Measurements from ENCODE around the gene TSPAN12.
A peak's percentile ranks its signal among the peaks of the same experiment; 100 is the strongest.

The TSPAN12 gene

DNA sequence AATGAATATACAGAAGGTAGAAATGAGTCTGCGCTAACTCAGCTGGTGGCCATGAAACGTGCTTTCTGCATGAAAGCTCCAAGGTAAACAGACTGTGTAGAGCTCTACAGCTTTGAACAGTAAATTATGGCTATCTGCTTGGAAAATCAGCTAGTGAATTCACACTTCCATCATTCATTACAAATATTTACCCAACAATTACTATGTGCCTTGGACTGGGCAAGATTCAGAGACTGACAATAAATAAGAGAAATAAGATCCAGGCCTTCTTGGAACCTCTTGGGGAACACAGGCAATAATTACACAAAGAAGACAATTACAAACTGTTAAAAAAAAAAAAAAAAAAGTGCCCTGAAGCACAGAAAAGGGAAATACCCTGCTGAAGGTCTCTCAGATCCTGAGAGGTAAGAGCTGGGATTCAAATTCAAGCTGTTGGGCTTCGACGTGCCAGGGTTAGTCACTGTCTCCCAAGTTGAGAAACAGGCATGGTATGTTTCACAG lies 15.8 kb downstream of the TSPAN12 start (continued):
- no peak for TF ChIP-seq ZNF48 (tag by site-specific recombination; IDR thresholded peaks at IDR 0.05)
- TF ChIP-seq, protein P1, sequence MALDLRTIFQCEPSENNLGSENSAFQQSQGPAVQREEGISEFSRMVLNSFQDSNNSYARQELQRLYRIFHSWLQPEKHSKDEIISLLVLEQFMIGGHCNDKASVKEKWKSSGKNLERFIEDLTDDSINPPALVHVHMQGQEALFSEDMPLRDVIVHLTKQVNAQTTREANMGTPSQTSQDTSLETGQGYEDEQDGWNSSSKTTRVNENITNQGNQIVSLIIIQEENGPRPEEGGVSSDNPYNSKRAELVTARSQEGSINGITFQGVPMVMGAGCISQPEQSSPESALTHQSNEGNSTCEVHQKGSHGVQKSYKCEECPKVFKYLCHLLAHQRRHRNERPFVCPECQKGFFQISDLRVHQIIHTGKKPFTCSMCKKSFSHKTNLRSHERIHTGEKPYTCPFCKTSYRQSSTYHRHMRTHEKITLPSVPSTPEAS (tag by site-specific recombination; IDR thresholded peaks at IDR 0.05), result no peak
- TF ChIP-seq ZSCAN23 (tag by site-specific recombination; IDR thresholded peaks at IDR 0.05), result peak; percentile 95
- TF ChIP-seq ZBTB8A (tag by site-specific recombination; IDR thresholded peaks at IDR 0.05), result peak; percentile 72
- TF ChIP-seq, protein P2, sequence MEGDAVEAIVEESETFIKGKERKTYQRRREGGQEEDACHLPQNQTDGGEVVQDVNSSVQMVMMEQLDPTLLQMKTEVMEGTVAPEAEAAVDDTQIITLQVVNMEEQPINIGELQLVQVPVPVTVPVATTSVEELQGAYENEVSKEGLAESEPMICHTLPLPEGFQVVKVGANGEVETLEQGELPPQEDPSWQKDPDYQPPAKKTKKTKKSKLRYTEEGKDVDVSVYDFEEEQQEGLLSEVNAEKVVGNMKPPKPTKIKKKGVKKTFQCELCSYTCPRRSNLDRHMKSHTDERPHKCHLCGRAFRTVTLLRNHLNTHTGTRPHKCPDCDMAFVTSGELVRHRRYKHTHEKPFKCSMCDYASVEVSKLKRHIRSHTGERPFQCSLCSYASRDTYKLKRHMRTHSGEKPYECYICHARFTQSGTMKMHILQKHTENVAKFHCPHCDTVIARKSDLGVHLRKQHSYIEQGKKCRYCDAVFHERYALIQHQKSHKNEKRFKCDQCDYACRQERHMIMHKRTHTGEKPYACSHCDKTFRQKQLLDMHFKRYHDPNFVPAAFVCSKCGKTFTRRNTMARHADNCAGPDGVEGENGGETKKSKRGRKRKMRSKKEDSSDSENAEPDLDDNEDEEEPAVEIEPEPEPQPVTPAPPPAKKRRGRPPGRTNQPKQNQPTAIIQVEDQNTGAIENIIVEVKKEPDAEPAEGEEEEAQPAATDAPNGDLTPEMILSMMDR (tag by site-specific recombination; IDR thresholded peaks at IDR 0.05), result no peak
- TF ChIP-seq GLI4 (tag by site-specific recombination; IDR thresholded peaks at IDR 0.05), result no peak
- peak; percentile 77 for TF ChIP-seq ZEB2 (tag by site-specific recombination; IDR thresholded peaks at IDR 0.05)
- no peak for TF ChIP-seq SP3 (tag by site-specific recombination; IDR thresholded peaks at IDR 0.05)
- no peak for TF ChIP-seq ZNF433 (tag by site-specific recombination; IDR thresholded peaks at IDR 0.05; ENCODE audit: low read depth)
- TF ChIP-seq, protein P3, sequence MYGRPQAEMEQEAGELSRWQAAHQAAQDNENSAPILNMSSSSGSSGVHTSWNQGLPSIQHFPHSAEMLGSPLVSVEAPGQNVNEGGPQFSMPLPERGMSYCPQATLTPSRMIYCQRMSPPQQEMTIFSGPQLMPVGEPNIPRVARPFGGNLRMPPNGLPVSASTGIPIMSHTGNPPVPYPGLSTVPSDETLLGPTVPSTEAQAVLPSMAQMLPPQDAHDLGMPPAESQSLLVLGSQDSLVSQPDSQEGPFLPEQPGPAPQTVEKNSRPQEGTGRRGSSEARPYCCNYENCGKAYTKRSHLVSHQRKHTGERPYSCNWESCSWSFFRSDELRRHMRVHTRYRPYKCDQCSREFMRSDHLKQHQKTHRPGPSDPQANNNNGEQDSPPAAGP (tag by site-specific recombination; IDR thresholded peaks at IDR 0.05), result no peak
- TF ChIP-seq MZF1 (tag by site-specific recombination; IDR thresholded peaks at IDR 0.05; ENCODE audit: borderline replicate concordance), result peak; percentile 64
- peak; percentile 79 for TF ChIP-seq ZNF121 (tag by site-specific recombination; IDR thresholded peaks at IDR 0.05)
- TF ChIP-seq ZNF561 (tag by site-specific recombination; IDR thresholded peaks at IDR 0.05; ENCODE audit: borderline replicate concordance), result peak; percentile 74; the same call in 1 of the 2 replicates
- TF ChIP-seq ZNF747 (tag by site-specific recombination; IDR thresholded peaks at IDR 0.05), result no peak
- TF ChIP-seq, protein P4, sequence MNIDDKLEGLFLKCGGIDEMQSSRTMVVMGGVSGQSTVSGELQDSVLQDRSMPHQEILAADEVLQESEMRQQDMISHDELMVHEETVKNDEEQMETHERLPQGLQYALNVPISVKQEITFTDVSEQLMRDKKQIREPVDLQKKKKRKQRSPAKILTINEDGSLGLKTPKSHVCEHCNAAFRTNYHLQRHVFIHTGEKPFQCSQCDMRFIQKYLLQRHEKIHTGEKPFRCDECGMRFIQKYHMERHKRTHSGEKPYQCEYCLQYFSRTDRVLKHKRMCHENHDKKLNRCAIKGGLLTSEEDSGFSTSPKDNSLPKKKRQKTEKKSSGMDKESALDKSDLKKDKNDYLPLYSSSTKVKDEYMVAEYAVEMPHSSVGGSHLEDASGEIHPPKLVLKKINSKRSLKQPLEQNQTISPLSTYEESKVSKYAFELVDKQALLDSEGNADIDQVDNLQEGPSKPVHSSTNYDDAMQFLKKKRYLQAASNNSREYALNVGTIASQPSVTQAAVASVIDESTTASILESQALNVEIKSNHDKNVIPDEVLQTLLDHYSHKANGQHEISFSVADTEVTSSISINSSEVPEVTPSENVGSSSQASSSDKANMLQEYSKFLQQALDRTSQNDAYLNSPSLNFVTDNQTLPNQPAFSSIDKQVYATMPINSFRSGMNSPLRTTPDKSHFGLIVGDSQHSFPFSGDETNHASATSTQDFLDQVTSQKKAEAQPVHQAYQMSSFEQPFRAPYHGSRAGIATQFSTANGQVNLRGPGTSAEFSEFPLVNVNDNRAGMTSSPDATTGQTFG (tag by site-specific recombination; IDR thresholded peaks at IDR 0.05; ENCODE audit: borderline replicate concordance), result no peak
- TF ChIP-seq, protein P5, sequence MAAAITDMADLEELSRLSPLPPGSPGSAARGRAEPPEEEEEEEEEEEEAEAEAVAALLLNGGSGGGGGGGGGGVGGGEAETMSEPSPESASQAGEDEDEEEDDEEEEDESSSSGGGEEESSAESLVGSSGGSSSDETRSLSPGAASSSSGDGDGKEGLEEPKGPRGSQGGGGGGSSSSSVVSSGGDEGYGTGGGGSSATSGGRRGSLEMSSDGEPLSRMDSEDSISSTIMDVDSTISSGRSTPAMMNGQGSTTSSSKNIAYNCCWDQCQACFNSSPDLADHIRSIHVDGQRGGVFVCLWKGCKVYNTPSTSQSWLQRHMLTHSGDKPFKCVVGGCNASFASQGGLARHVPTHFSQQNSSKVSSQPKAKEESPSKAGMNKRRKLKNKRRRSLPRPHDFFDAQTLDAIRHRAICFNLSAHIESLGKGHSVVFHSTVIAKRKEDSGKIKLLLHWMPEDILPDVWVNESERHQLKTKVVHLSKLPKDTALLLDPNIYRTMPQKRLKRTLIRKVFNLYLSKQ (tag by site-specific recombination; IDR thresholded peaks at IDR 0.05; ENCODE audit: borderline replicate concordance), result no peak
- peak; percentile 11; the same call in 1 of the 2 replicates for TF ChIP-seq ZNF654 (tag by site-specific recombination; IDR thresholded peaks at IDR 0.05; ENCODE audit: low read depth)
- peak; percentile 46; the same call in 1 of the 2 replicates for TF ChIP-seq ZNF558 (tag by site-specific recombination; IDR thresholded peaks at IDR 0.05)
- TF ChIP-seq, protein P6, sequence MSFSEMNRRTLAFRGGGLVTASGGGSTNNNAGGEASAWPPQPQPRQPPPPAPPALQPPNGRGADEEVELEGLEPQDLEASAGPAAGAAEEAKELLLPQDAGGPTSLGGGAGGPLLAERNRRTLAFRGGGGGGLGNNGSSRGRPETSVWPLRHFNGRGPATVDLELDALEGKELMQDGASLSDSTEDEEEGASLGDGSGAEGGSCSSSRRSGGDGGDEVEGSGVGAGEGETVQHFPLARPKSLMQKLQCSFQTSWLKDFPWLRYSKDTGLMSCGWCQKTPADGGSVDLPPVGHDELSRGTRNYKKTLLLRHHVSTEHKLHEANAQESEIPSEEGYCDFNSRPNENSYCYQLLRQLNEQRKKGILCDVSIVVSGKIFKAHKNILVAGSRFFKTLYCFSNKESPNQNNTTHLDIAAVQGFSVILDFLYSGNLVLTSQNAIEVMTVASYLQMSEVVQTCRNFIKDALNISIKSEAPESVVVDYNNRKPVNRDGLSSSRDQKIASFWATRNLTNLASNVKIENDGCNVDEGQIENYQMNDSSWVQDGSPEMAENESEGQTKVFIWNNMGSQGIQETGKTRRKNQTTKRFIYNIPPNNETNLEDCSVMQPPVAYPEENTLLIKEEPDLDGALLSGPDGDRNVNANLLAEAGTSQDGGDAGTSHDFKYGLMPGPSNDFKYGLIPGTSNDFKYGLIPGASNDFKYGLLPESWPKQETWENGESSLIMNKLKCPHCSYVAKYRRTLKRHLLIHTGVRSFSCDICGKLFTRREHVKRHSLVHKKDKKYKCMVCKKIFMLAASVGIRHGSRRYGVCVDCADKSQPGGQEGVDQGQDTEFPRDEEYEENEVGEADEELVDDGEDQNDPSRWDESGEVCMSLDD (tag by site-specific recombination; IDR thresholded peaks at IDR 0.05), result no peak
- TF ChIP-seq, protein P7, sequence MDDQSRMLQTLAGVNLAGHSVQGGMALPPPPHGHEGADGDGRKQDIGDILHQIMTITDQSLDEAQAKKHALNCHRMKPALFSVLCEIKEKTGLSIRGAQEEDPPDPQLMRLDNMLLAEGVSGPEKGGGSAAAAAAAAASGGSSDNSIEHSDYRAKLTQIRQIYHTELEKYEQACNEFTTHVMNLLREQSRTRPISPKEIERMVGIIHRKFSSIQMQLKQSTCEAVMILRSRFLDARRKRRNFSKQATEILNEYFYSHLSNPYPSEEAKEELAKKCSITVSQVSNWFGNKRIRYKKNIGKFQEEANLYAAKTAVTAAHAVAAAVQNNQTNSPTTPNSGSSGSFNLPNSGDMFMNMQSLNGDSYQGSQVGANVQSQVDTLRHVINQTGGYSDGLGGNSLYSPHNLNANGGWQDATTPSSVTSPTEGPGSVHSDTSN (CRISPR knock-in tag; IDR thresholded peaks at IDR 0.05), result no peak
- no peak for TF ChIP-seq ZNF555 (tag by site-specific recombination; conservative IDR thresholded peaks at IDR 0.05)
- no peak for TF ChIP-seq ZNF544 (tag by site-specific recombination; IDR thresholded peaks at IDR 0.05)
- TF ChIP-seq, protein P8, sequence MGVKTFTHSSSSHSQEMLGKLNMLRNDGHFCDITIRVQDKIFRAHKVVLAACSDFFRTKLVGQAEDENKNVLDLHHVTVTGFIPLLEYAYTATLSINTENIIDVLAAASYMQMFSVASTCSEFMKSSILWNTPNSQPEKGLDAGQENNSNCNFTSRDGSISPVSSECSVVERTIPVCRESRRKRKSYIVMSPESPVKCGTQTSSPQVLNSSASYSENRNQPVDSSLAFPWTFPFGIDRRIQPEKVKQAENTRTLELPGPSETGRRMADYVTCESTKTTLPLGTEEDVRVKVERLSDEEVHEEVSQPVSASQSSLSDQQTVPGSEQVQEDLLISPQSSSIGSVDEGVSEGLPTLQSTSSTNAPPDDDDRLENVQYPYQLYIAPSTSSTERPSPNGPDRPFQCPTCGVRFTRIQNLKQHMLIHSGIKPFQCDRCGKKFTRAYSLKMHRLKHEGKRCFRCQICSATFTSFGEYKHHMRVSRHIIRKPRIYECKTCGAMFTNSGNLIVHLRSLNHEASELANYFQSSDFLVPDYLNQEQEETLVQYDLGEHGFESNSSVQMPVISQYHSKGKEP (tag by site-specific recombination; IDR thresholded peaks at IDR 0.05), result peak; percentile 94
- no peak for TF ChIP-seq ZNF473 (tag by site-specific recombination; IDR thresholded peaks at IDR 0.05)
- peak; percentile 51; the same call in 1 of the 2 replicates for TF ChIP-seq ZNF391 (tag by site-specific recombination; IDR thresholded peaks at IDR 0.05; ENCODE audit: borderline replicate concordance, low read depth)
- no peak; the same call in 1 of the 2 replicates for TF ChIP-seq ZNF184 (tag by site-specific recombination; IDR thresholded peaks at IDR 0.05)
- TF ChIP-seq ZNF600 (tag by site-specific recombination; IDR thresholded peaks at IDR 0.05), result peak; percentile 63; the same call in 1 of the 2 replicates

Measured in HEK293 (cell line).